HL-60 (cell line): ENCODE measurements around the gene PXK.
"Not testable (repeated sequence)": the region's sequence is repeated elsewhere in the genome, so short reads cannot be mapped to it uniquely, and the experiment has no call there.

Source experiments
- DNase-seq, 2 experiments: peaks; one replicate each; pipeline ENCODE4 v3.0.0-alpha.2; 2010 to 2020; ENCODE audit warnings: low read depth in 1 of 2, low spot score in 1 of 2
- H3K27ac ChIP-seq: fragments of 250-450 bp; sonication (Bioruptor Pico); replicated peaks from 2 replicates; pipeline ENCODE4 v1.5.1; 2020; ENCODE audit warnings: mild to moderate bottlenecking, moderate library complexity
- H3K27me3 ChIP-seq: fragments of 250-450 bp; sonication (Bioruptor Pico); 2 replicates; pipeline ENCODE4 v1.5.1; 2021; ENCODE audit warnings: mild to moderate bottlenecking, moderate library complexity; ENCODE audit not compliant: insufficient read depth, poor library complexity, severe bottlenecking
- H3K4me3 ChIP-seq: replicated peaks from 2 replicates; pipeline ENCODE4 v1.5.1; 2011; ENCODE audit warnings: mild to moderate bottlenecking, control low read depth, low read length; ENCODE audit not compliant: insufficient read depth
- GABPA ChIP-seq: IDR thresholded peaks from 2 replicates; pipeline ENCODE4 v1.6.1; 2012; ENCODE audit warnings: low read depth
- POLR2AphosphoS5 ChIP-seq: IDR thresholded peaks from 2 replicates; pipeline ENCODE4 v1.6.1; 2012; ENCODE audit warnings: low read depth
- SPI1 ChIP-seq: IDR thresholded peaks from 2 replicates; pipeline ENCODE4 v1.6.1; 2012; ENCODE audit warnings: low read depth, mild to moderate bottlenecking, borderline replicate concordance
- TF ChIP-seq, protein P1 (sequence below): IDR thresholded peaks from one replicate; pipeline ENCODE4 v1.5.1; 2011; ENCODE audit warnings: low read length, control low read depth, inconsistent platforms; ENCODE audit not compliant: insufficient read depth
- TF ChIP-seq, protein P2 (sequence below): IDR thresholded peaks from 2 replicates; pipeline ENCODE4 v1.6.1; 2012; ENCODE audit warnings: low read depth; ENCODE audit not compliant: insufficient replicate concordance

Gene PXK

GRCh38 chr3:58288011-58288728, 44.5 kb upstream of the PXK start:
- no peaks in the 10 kb centered on the region for H3K27me3 ChIP-seq
- H3K4me3 ChIP-seq = no peak overlapping the region
- TF ChIP-seq, protein P1, sequence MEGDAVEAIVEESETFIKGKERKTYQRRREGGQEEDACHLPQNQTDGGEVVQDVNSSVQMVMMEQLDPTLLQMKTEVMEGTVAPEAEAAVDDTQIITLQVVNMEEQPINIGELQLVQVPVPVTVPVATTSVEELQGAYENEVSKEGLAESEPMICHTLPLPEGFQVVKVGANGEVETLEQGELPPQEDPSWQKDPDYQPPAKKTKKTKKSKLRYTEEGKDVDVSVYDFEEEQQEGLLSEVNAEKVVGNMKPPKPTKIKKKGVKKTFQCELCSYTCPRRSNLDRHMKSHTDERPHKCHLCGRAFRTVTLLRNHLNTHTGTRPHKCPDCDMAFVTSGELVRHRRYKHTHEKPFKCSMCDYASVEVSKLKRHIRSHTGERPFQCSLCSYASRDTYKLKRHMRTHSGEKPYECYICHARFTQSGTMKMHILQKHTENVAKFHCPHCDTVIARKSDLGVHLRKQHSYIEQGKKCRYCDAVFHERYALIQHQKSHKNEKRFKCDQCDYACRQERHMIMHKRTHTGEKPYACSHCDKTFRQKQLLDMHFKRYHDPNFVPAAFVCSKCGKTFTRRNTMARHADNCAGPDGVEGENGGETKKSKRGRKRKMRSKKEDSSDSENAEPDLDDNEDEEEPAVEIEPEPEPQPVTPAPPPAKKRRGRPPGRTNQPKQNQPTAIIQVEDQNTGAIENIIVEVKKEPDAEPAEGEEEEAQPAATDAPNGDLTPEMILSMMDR = no peak
- TF ChIP-seq GABPA (no peak), SPI1 (no peak), POLR2AphosphoS5 (no peak)
- TF ChIP-seq, protein P2, sequence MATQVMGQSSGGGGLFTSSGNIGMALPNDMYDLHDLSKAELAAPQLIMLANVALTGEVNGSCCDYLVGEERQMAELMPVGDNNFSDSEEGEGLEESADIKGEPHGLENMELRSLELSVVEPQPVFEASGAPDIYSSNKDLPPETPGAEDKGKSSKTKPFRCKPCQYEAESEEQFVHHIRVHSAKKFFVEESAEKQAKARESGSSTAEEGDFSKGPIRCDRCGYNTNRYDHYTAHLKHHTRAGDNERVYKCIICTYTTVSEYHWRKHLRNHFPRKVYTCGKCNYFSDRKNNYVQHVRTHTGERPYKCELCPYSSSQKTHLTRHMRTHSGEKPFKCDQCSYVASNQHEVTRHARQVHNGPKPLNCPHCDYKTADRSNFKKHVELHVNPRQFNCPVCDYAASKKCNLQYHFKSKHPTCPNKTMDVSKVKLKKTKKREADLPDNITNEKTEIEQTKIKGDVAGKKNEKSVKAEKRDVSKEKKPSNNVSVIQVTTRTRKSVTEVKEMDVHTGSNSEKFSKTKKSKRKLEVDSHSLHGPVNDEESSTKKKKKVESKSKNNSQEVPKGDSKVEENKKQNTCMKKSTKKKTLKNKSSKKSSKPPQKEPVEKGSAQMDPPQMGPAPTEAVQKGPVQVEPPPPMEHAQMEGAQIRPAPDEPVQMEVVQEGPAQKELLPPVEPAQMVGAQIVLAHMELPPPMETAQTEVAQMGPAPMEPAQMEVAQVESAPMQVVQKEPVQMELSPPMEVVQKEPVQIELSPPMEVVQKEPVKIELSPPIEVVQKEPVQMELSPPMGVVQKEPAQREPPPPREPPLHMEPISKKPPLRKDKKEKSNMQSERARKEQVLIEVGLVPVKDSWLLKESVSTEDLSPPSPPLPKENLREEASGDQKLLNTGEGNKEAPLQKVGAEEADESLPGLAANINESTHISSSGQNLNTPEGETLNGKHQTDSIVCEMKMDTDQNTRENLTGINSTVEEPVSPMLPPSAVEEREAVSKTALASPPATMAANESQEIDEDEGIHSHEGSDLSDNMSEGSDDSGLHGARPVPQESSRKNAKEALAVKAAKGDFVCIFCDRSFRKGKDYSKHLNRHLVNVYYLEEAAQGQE = no peak
- H3K27ac ChIP-seq = no peak overlapping the region
- DNase-seq = no peak

GRCh38 chr3:58288964-58289613, 43.6 kb upstream of the PXK start:
- H3K4me3 ChIP-seq, H3K27me3 ChIP-seq, H3K27ac ChIP-seq, DNase-seq: not testable (repeated sequence)

GRCh38 chr3:58290446-58290845, 42.2 kb upstream of the PXK start:
- not testable (repeated sequence) for DNase-seq

DNA sequence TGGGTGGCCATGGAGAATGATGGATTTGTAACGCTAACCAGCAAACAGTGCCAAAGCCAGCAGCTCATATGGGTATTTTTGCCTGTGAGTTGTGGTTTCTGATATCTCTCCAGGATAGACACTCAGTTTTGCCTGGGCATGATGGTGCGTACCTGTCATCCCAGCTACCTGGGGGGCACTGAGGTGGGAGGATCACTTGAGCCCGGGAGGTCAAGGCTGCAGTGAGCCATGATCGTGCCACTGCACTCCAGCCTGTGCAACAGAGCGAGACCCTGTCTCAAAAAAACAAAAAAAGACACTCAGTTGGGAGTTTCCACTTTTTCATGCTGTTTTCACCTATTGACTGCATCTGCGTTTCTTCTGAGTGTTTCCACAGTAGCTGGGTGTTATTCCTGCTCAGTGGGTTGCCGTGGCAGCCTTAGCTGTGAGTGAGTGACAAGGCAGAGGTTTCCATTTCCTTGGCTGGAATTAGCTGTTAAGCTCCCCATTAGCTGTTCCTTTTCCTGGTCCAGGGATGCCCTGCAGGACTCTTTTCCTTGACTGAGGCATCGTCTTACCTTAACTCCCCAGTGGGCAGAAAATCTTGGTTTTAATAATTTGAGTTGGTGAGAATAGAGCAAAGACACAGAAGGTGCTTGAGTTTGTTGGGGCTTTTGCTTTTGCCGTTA, 40.9 kb upstream of the PXK start:
- TF ChIP-seq POLR2AphosphoS5 (no peak), GABPA (no peak), SPI1 (no peak)
- TF ChIP-seq, protein P2 = no peak
- TF ChIP-seq, protein P1 = no peak
- no peak overlapping the region for H3K4me3 ChIP-seq
- H3K27me3 ChIP-seq = no peaks in the 10 kb centered on the region
- no peak overlapping the region for H3K27ac ChIP-seq
- DNase-seq = no peak

More at GRCh38 chr3:58290446-58290845, 42.2 kb upstream of the PXK start:
- H3K4me3 ChIP-seq, H3K27ac ChIP-seq, H3K27me3 ChIP-seq: not testable (repeated sequence)
